Keratinocyte (primary cell): ENCODE data around the gene GOPC.

Source experiments
- CTCF ChIP-seq, 3 experiments: IDR thresholded peaks in 1 of 3; conservative IDR thresholded peaks in 1 of 3; optimal IDR thresholded peaks in 1 of 3; 2 replicates in 2 of 3; 3 replicates in 1 of 3; pipeline versions ENCODE3 to v1.5.1; 2011; ENCODE audit warnings: low read length in 3 of 3, mild to moderate bottlenecking in 3 of 3, moderate library complexity in 2 of 3, control low read depth in 1 of 3, inconsistent platforms in 1 of 3; ENCODE audit not compliant: insufficient read depth in 2 of 3; ENCODE audit errors: extremely low read depth in 1 of 3
- EZH2 ChIP-seq: IDR thresholded peaks from one replicate; pipeline ENCODE4 v1.6.1; 2012; ENCODE audit warnings: inconsistent platforms, mild to moderate bottlenecking, low read length, moderate library complexity

GRCh38 chr6:117642976-117643375 is 40.7 kb upstream of the GOPC start:
- TF ChIP-seq EZH2 = no peak
- no peak for TF ChIP-seq CTCF (optimal IDR thresholded peaks at IDR 0.05 in 1 of 3, IDR thresholded peaks at IDR 0.05 in 1 of 3, conservative IDR thresholded peaks at IDR 0.05 in 1 of 3; ENCODE audit: extremely low read depth in 1 of 3, insufficient read depth in 2 of 3, low read length in 3 of 3)
